GM21825 (cell line): Measurements from ENCODE around the gene TOX2.
"Not testable (repeated sequence)": the region's sequence is repeated elsewhere in the genome, so short reads cannot be mapped to it uniquely, and the experiment has no call there.

Experiments
- ATAC-seq: cut with Tn5 transposase; IDR thresholded peaks from one replicate; pipeline ENCODE4 v1.9.1; 2021; ENCODE audit warnings: mild to moderate bottlenecking, moderate library complexity; ENCODE audit not compliant: unreplicated experiment

The TOX2 gene

DNA sequence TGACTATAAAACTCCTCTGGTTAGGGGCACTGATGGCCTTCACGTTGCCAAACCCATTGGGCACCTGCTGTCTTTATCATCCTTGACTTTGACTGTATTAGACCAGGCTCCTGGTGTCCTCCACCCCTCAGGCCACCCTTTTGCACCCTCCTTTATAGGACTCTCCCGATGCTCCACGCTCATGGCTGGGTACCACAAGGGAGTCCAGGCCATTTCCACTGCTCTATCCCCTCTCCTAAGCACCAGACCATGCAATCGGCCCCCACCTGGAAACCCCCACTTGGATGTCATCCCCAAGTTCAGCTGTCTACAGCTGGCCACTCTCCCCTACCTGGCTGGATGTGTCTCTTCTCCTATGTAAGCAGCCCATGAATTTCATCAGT is 115.2 kb downstream of the TOX2 start:
- ATAC-seq, result no peak

DNA sequence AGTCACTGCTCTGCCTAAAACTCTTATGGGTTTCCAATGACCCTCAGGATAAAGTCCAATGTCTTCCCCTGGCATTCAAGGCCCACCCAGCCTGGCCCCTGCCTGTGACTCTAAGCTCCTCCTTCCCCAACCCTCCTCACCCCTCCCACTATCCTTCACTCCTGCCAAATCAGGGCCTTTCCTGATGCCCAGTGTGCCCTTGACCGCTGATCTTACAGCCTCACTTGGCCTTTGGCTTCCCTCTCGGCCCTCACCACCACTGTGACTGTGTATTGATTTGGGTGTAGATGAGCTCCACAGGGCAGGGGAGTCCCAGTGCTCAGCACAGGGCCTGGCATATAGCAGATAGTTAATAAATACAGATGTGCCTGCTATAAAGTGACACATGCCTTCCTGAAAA is 115.7 kb downstream of the TOX2 start:
- no peak for ATAC-seq

DNA sequence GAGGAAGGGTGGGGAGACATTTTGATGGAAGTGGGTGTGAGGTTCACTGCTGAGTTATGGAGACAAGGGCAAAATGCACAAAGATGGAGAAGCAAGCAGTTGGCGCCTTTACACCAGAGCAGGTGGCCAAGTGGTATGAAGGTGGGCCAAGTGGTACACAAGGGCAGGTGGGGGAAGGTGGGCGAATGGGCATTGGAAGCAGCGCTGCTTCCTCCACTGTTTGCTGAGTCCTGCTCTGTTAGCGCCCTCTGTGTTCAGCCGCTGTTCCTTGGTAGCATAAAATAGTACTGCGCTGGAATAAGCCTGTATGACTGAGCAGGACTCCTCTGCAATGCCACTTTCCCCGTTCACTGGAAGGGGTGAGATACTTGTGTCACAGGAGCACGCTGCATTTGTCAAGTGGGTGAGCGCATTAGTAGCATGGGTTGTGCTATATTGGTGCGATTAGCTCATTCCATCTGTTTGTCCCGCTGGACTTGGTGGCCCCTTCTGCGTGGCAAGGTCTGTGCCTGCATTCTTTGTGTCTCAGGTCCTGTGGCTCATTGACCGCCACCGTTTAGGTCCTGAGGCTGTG is 116.4 kb downstream of the TOX2 start:
- no peak for ATAC-seq

DNA sequence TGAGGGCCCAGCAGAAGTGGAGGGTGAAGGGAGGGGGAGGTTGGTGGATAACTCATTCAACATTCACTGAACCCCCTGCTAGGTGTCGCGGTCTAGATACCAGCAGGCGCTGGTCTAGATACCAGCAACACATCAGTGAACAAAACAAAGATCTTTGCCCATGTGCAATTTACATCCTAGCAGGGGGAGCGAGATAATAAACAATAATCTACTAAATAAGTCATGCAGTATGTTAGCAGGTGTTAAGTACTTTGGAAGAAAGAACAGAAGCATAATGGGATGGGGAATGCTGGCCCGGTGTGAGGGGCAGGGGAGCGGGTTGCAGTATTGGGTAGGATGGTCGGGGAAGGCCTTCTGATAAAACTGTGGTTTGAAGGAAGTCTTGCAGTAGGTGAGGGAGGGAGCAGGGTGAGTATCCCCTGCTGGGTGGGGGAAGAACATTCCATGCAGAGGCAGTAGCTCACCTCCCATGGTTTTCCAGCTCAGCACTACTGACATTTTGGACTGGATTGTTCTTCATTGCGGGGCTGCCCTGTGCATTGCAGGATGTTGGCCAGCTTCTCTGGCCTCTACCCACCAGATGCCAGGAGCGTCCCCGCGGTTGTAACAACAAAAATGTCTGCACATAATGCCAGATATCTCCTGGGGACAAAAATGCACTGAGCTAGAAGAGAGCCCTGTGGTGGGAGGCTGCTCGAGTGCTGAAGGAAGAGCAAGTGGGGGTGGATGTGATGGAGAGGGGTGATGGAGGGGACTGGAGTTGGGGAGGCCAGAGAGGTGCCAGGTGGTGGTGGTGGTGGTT is 117.3 kb downstream of the TOX2 start:
- ATAC-seq, result no peak

DNA sequence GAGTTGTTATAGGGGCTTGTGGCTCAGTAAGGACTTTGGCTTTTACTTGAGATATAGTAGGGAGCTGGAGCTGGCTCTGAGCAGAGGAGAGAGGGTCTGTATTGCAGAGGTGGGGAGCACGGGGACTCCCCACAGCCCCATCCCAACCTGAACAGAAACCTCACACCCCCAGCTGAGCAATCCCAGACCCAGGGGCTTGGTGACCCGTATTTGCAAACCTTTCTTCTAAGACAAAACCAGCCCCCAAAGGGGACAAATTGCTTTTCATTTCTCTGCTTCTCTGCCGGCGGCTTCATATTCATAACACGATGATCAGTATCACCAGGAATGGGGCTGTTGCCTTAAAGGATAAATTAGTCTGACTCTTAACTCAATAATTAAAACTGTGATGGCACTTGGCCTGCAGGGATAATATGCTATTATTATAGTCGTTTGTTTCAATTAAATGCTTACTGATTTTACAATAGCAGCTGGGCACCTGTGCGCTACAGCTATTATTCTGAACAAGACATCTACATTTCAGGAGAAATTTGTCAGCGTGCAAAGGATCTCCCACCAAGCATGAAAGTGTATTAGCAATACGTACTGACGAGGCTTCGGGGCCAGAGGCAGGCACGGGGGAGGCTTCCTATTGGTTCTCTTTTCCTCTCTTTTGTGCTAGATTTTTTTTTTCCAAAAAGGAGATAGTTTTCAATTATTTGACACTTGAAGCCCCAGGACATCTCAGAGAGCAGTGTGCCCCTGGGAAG is 118.1 kb downstream of the TOX2 start:
- no peak for ATAC-seq

DNA sequence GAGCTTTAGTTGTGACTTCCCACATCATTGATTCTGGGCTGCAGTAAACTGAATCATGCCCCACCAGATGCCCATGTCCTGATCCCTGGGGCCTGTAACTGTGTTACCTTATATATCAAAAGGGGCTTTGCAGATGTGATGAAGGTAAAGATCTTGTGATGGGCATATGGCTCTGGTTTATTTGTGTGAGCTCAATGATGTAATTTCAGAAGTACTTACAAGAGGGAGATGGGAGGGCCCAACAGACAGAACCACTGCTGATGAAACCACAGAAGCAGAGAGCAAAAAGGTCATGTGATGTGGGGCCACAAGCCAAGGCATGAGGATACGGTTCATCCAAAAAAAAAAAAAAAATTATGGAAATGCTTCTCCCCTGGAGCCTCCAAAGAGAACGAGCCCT is 118.7 kb downstream of the TOX2 start:
- ATAC-seq, result no peak

DNA sequence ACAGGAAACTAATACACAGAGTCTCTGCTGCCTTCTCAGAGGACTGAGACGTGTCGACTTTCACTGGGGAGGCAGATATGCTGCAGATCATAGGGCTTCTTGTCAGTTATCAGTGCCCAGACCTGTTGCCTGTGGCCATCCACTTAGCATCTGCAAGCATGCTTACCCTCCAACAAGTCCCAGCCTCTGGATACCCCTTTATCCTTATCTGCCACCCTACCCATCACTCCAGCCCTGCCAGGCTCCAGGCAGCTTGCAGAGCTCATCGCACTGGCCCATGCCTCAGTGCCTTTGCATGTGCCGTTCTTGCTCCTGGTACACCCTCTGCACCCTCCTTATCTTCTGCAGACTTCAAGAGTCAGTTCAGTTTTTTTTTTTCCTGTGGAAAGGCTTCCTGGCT is 119.2 kb downstream of the TOX2 start:
- ATAC-seq, result no peak

DNA sequence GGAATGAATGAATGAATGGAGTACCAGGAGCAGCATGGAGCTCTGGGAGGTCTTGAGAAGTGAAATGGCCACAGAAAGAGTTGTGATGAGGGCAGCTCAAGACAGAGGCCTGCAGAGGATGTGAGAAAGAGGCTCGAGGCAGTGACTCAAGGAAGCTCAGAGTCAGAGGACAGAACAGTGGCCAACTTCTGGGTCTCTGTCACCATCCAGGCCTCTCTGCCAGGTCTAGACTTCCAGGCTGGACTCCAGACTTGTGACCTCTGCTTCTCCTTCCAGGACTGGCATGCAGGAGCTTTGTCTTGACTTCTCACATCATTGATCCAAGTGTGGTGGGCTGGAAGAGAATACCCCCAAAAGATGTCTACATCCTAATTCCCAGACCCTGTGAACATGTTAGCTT is 119.8 kb downstream of the TOX2 start:
- no peak for ATAC-seq

DNA sequence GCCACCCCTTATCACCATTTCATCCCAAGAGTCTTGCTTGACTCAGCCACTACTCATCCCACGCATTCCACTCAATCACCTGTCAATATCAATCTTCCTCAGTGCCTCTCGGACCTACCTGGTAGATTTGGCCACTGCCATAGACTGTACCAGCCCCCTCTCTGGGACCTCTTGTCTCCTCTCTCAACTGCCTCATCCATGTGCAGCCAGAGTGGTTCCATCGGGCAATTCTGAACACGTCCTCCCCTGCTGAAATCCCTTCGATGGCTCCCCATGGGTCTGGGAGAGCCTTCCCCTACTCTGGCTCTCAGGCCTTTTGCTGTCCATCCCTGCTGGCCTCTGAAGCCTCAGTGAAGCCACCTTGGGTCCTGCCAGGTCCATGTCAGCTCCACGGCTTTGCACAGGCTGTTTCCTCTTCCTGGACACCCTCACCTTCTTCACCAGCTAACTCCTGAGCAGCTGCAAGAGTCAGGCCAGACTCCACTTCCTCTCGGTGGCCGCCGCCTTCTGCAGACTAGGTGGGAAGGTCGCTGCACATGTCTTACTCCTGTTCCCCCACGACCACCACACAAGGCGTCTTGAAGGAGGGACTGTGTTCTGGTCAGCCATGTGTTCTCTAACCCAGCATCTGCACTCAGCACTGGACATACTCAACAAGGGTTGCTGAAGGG is 120.4 kb downstream of the TOX2 start:
- no peak for ATAC-seq

DNA sequence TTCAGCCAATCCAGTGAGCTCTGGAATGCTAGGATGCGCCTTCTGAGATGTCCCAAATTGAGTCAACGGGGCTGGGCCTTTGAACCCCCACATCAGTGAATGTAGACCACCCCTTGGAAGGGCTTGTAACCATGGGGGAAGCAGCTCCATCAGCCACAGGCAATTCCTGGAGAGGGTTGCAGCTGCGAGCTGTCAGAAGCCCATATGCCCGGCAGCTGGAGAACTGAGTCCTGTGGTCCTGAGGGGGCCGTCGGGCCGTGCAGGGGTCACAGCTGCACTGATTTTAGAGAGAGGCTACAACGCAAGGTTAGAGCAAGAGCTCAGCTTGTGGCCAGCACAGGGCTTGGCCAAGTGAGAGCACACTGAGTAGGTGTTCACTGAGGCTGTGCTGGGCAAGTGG is 121.3 kb downstream of the TOX2 start:
- ATAC-seq, result no peak

DNA sequence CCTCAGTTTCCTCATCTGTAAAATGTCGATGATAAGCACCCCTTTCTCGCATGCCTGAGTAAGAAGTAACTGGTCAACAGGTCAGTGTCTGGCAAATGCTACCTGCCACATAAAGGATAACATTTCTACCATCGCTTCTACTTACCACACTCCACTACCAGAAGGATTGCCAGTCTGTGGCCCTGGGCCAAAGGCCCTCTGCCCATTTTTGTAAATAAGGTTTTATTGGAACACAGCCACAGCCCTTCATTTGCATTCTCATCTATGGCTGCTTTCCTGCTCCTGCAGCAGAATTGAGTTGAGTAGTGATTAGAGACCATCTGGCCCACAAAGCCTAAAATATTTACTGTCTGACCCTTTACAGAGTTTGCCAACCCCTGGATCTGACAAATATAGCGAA is 121.8 kb downstream of the TOX2 start:
- ATAC-seq, result no peak

DNA sequence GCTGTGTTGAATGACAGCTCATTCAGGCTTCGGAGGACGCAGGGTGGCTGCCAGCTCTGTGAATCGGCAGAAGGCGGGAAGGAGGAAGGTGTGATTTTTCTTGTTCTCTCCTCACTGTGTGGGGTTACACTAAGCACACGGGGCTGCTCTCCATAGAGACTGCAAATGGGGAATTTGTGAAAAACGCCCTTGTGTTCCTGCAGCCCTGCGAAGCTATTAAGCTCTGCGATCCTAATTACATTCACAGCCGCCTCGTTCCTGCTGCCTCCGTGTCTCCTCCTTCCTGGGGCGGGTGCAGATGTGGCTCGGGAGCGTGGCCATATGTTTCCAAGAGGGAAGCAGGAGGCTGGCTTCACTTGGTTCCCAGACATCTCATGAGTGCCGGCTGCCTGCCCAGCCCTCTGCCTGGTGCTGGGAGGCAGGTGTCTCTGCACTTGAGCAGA is 124.0 kb downstream of the TOX2 start:
- no peak for ATAC-seq

DNA sequence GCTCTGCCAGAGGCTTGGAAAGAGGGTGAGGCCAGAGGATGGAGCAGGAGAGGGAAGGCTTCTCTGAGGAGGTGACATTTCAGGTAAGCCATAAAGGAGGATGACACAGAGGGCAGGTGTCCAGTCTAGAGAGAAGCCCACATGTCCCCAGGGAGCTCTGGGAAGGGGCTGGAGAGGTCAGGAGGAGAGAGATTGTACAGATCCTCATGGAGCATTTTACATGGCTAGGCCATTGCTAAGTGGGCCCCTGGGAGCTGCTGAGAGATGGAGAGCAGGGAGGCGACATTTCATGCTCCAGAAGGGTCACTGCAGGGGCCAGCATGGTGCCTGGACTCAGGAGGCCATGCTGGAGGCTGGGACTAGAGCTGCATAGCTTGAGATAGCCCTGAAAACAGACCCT is 124.5 kb downstream of the TOX2 start:
- ATAC-seq, result no peak

DNA sequence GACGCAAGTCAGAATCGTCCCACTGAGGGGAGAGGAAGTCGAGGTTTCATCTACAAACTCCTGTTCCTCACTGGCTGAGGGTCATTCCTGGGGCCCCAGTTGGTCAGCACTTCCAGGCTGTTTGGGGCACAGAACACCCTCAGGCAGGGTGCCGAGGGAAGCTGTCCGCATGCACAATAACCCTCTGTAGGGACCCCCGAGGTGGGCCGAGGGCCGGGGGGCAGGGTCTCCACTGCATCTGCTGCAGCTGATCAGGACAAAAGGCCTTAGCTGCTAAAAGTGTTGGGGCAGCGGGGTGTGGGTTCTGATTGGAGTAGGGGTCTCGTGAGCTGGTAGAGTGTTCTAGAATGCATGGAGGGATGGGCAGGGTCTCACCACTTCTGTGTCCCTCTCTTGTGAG is 125.1 kb downstream of the TOX2 start:
- ATAC-seq, result no peak

DNA sequence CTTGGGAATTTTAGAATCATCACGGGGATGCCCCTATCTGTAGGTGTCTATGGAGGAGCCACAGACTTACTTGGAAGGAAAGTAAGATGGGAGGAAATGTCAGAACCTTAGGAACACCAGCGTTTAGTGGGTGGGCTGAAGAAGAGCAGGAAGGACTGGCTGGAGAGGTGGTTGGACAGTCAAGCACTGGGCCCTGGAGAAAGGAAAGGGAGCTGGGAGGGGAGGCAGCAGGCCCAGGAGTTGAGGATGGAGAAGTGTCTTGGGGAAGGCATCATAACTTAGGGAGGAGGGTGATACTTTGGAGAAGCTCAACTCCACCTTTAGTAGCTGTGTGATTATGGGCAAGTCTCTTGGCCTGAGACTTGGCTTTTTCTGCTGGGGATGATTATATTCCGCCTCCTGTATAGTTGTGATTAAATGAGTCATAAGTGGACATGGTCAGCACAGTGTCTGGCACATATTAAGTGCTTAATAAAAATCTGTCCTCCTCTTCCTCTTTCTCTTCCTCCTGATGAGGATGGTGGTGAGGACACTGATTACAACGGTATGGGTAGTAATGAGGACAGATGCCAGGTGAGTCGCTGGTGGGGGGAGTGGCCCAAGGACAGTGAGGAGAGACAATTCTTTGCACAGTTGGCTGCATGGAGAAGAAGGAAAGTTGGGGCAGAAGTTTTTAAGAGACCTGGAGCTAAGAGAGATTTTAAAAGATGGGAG is 125.7 kb downstream of the TOX2 start:
- no peak for ATAC-seq

DNA sequence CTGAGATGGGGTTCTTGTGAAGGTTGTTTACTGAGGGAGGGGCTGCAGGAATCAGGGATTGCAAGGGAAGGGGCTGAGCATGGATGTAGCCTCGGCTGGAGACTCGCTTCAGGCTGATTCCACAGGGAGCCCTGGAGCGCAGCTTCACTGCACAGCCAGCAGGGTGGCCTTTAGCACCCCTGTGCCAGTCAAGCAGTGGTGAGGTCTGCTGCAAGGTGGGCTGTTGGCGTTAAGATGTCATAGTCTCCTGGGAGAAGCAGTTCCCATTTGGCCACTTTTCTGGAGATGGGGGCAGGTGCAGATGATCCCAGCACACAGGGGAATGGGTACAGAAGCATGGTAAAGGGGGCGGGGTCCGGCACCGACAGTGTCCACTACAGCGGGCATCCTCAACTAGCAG is 126.3 kb downstream of the TOX2 start:
- ATAC-seq, result no peak

DNA sequence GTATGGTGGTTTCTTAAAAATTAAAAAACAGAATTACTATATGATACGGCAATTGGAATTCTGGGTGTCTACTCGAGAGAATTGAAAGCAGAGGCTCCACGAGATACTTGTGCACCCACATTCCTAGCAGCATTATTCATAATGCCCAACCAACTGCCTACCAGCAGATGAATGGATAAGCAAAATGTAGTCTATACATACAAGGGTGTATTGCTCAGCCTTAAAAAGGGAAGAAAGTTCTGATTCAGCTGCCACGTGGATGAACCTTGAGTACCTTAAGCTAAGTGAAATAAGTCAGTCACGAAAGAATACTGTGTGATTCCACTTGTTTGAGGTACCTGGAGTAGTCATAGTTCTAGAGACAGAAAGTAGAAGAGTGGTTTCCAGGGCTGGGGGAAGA is 130.1 kb downstream of the TOX2 start:
- not testable (repeated sequence) for ATAC-seq

DNA sequence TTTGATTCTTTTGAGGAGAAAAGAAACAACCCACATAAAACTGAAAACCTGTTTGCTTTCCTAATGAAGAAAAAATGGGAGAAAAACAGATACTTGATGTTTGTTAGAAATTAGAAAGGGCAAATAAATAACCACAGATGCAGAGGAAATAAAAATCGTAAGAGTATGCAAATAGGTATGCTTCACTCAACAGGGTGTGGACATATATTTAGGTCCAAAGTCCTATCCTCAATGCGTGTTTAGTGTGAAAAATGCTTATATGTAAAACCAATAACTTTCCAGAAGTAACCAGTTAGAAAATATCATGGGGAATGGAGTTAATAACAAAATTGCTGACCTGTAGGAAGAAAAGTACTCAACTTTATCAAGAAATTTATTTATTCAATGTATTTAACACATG is 135.7 kb downstream of the TOX2 start:
- ATAC-seq, result no peak

DNA sequence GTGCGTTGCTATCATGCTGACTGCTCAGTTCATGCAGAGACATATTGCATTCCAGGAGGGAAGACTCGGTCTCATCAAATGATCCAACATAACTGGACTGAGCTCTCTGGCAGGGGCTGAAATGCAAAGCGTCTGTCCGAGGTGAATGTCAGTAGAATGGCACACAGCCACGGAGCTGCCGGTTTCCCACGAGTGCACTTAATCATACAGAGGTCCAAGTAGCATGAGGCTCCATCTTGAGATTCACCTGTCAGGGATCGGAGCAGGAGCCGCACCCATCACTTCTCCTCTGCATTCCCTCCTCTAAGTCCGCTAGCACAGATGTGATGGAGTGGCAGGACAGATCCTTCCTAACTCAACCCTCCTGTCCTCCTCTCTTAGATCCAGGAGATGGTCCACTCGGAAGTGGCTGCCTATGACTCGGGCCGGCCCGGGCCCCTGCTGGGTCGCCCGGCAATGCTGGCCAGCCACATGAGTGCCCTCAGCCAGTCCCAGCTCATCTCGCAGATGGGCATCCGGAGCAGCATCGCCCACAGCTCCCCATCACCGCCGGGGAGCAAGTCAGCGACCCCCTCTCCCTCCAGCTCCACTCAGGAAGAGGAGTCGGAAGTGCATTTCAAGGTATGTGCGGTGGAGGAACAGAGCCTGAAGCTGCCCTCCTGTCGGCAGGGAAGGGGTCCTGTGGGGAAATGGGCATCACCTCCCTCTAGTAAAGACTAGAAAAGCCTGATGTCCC is 136.4 kb downstream of the TOX2 start:
- ATAC-seq, result no peak

DNA sequence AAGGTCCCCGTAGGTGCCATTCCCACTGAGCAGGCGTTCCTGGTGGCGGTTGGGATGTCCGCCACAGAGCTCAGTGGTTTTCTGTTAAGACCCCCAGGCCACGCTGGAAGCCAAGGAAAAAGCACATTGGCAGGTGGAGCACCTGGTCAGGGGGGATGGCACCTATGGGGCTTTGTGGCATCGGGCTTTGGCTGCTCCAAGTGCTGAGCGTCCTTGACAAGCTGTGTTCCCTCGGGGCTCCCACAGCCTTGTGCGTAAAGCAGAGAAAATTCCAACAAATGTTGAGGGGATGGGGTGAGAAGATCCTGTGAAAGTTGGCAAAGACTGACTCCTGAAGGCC is 137.0 kb downstream of the TOX2 start:
- no peak for ATAC-seq
